WERI-Rb-1 (cell line): ENCODE data around the gene EXOC3L1.

Experiments
- DNase-seq: peaks from one replicate; pipeline ENCODE4 v3.0.0-alpha.2; 2020
- H3K27ac ChIP-seq: fragments of 250-450 bp; sonication (Bioruptor Pico); 2 replicates; pipeline ENCODE4 v1.5.1; 2020; ENCODE audit warnings: mild to moderate bottlenecking, moderate library complexity
- H3K27me3 ChIP-seq: fragments of 250-450 bp; sonication (Bioruptor Pico); 2 replicates; pipeline ENCODE4 v1.5.1; 2021; ENCODE audit warnings: mild to moderate bottlenecking, low read depth, moderate library complexity; ENCODE audit not compliant: insufficient read depth, severe bottlenecking
- H3K36me3 ChIP-seq: fragments of 250-450 bp; sonication (Bioruptor Pico); 2 replicates; pipeline ENCODE4 v1.5.1; 2020; ENCODE audit warnings: mild to moderate bottlenecking, moderate library complexity
- H3K4me3 ChIP-seq: 2 replicates; pipeline ENCODE4 v1.5.1; 2011; ENCODE audit warnings: low read depth, mild to moderate bottlenecking, control low read depth, low read length
- H3K9me3 ChIP-seq: fragments of 250-450 bp; sonication (Bioruptor Pico); 2 replicates; pipeline ENCODE4 v1.5.1; 2021; ENCODE audit warnings: mild to moderate bottlenecking, moderate library complexity; ENCODE audit not compliant: severe bottlenecking
- CTCF ChIP-seq: IDR thresholded peaks from 2 replicates; pipeline ENCODE4 v1.5.1; 2011; ENCODE audit warnings: low read depth, mild to moderate bottlenecking, control low read depth, inconsistent platforms, low read length

The EXOC3L1 gene

GRCh38 chr16:67197704-67198103 is 7.8 kb upstream of the EXOC3L1 start:
- H3K27me3 ChIP-seq, result no peaks in the 10 kb centered on the region
- H3K36me3 ChIP-seq, result peaks cover 84% of the 10 kb centered on the region
- no peak for TF ChIP-seq CTCF
- no peak overlapping the region for H3K27ac ChIP-seq
- H3K4me3 ChIP-seq, result no peak overlapping the region
- no peaks in the 10 kb centered on the region for H3K9me3 ChIP-seq
- no peak for DNase-seq

GRCh38 chr16:67196881-67197280 is 6.9 kb upstream of the EXOC3L1 start:
- TF ChIP-seq CTCF, result no peak
- Histone ChIP-seq H3K9me3 (no peaks in the 10 kb centered on the region), H3K4me3 (no peak overlapping the region), H3K27ac (no peak overlapping the region), H3K27me3 (no peaks in the 10 kb centered on the region), H3K36me3 (peaks cover 80% of the 10 kb centered on the region)
- no peak for DNase-seq

- Histone ChIP-seq H3K36me3 (peaks cover 72% of the 10 kb centered on the region), H3K4me3 (no peak overlapping the region), H3K27me3 (no peaks in the 10 kb centered on the region), H3K27ac (no peak overlapping the region), H3K9me3 (no peaks in the 10 kb centered on the region)
- TF ChIP-seq CTCF, result no peak
- no peak for DNase-seq
These were observed 5.7 kb upstream of the EXOC3L1 start for GRCh38 chr16:67195676-67196075.

GRCh38 chr16:67194260-67194659 is 4.3 kb upstream of the EXOC3L1 start:
- DNase-seq, result no peak
- Histone ChIP-seq H3K9me3 (no peaks in the 10 kb centered on the region), H3K27ac (no peak overlapping the region), H3K36me3 (peaks cover 65% of the 10 kb centered on the region), H3K4me3 (no peak overlapping the region), H3K27me3 (no peaks in the 10 kb centered on the region)
- TF ChIP-seq CTCF, result no peak

- Histone ChIP-seq H3K27ac (no peak overlapping the region), H3K27me3 (no peaks in the 10 kb centered on the region), H3K9me3 (no peaks in the 10 kb centered on the region), H3K36me3 (peaks cover 59% of the 10 kb centered on the region), H3K4me3 (no peak overlapping the region)
- no peak for TF ChIP-seq CTCF
- no peak for DNase-seq
These were observed 3.6 kb upstream of the EXOC3L1 start for GRCh38 chr16:67193536-67193935.

GRCh38 chr16:67192781-67193361 is 2.9 kb upstream of the EXOC3L1 start:
- peaks cover 53% of the 10 kb centered on the region for H3K36me3 ChIP-seq
- no peak for DNase-seq
- TF ChIP-seq CTCF, result no peak
- no peaks in the 10 kb centered on the region for H3K27me3 ChIP-seq
- H3K9me3 ChIP-seq, result no peaks in the 10 kb centered on the region
- peak overlapping the region; percentile 84 for H3K27ac ChIP-seq
- peak overlapping the region; percentile 97 for H3K4me3 ChIP-seq
